Neural cell (in vitro differentiated cells): Measurements from ENCODE around the gene ALDH1A1. TPM values are rescaled to one million over a fixed set of nuclear protein-coding genes. Genes with fewer than 3 reads are reported as not detected.

Experiments used
- H2AFZ ChIP-seq: fragments of 200-600, 300-800 bp; sonication (generic), shearing (Covaris generic); 2 replicates; pipeline ENCODE4 v1.6.0; 2014; ENCODE audit warnings: low read depth, mild to moderate bottlenecking, antibody characterized with exemption, low read length, moderate library complexity
- H3F3A ChIP-seq: fragments of 200-600 bp; shearing (Covaris generic); 2 replicates; pipeline ENCODE4 v1.6.1; 2016; ENCODE audit warnings: mild to moderate bottlenecking, moderate library complexity, mixed read lengths, antibody characterized with exemption, low read length; ENCODE audit not compliant: insufficient read depth, poor library complexity, severe bottlenecking
- H3K27ac ChIP-seq: fragments of 200-600, 300-800 bp; sonication (generic), shearing (Covaris generic); 2 replicates; pipeline ENCODE4 v1.5.1; 2014; ENCODE audit warnings: mild to moderate bottlenecking, low read length, moderate library complexity
- H3K27me3 ChIP-seq: fragments of 300-800, 200-600 bp; sonication (generic), shearing (Covaris generic); 2 replicates; pipeline ENCODE4 v1.6.0; 2014; ENCODE audit warnings: mild to moderate bottlenecking, low read depth, low read length, moderate library complexity; ENCODE audit not compliant: insufficient read depth
- H3K36me3 ChIP-seq: fragments of 300-800, 200-600 bp; sonication (generic), shearing (Covaris generic); 2 replicates; pipeline ENCODE4 v1.5.1; 2014; ENCODE audit warnings: mild to moderate bottlenecking, antibody characterized with exemption, low read length, moderate library complexity; ENCODE audit not compliant: insufficient read depth
- H3K4me2 ChIP-seq: fragments of 300-800, 200-600 bp; sonication (generic), shearing (Covaris generic); 2 replicates; pipeline ENCODE4 v1.6.0; 2014; ENCODE audit warnings: mild to moderate bottlenecking, low read length
- H3K4me3 ChIP-seq: fragments of 300-800, 200-600 bp; sonication (generic), shearing (Covaris generic); 2 replicates; pipeline ENCODE4 v1.5.1; 2014; ENCODE audit warnings: mild to moderate bottlenecking, low read length, moderate library complexity
- H3K79me2 ChIP-seq: fragments of 200-600 bp; shearing (Covaris generic); replicated peaks from 2 replicates; pipeline ENCODE4 v1.6.0; 2014; ENCODE audit warnings: mild to moderate bottlenecking, low read length, moderate library complexity; ENCODE audit not compliant: insufficient read depth
- H3K9ac ChIP-seq: fragments of 300-800, 200-600 bp; sonication (generic), shearing (Covaris generic); 2 replicates; pipeline ENCODE4 v1.6.1; 2016; ENCODE audit warnings: mild to moderate bottlenecking, low read length, mixed read lengths
- H3K9me2 ChIP-seq: fragments of 200-600 bp; shearing (Covaris generic); 2 replicates; pipeline ENCODE4 v1.6.1; 2016; ENCODE audit warnings: mild to moderate bottlenecking, low read length, mixed read lengths; ENCODE audit not compliant: insufficient read depth
- H3K9me3 ChIP-seq: fragments of 200-600, 300-800 bp; sonication (generic), shearing (Covaris generic); 2 replicates; pipeline ENCODE4 v1.6.1; 2016; ENCODE audit warnings: mild to moderate bottlenecking, mixed run types, low read length, moderate library complexity, mixed read lengths
- H4K20me1 ChIP-seq: fragments of 200-600 bp; shearing (Covaris generic); 2 replicates; pipeline ENCODE4 v1.6.1; 2016; ENCODE audit warnings: mild to moderate bottlenecking, mixed run types; ENCODE audit not compliant: insufficient read depth
- EP300 ChIP-seq: fragments of 450-650 bp; conservative IDR thresholded peaks from 2 replicates; pipeline ENCODE4 v1.6.1; 2014; ENCODE audit warnings: antibody characterized with exemption, mild to moderate bottlenecking, moderate library complexity; ENCODE audit not compliant: poor library complexity, severe bottlenecking
- EZH2 ChIP-seq: fragments of 200-600, 300-800 bp; shearing (Covaris generic), sonication (generic); IDR thresholded peaks from 2 replicates; pipeline ENCODE4 v1.6.1; 2014; ENCODE audit warnings: antibody characterized with exemption, low read length, borderline replicate concordance, mild to moderate bottlenecking; ENCODE audit not compliant: insufficient read depth, poor library complexity, severe bottlenecking
- MXI1 ChIP-seq: fragments of 450-650 bp; conservative IDR thresholded peaks from 2 replicates; pipeline ENCODE4 v1.6.1; 2014; ENCODE audit warnings: antibody characterized with exemption, mild to moderate bottlenecking; ENCODE audit not compliant: poor library complexity, severe bottlenecking
- POLR2AphosphoS5 ChIP-seq: IDR thresholded peaks from 2 replicates; pipeline ENCODE4 v1.6.1; 2012
- RAD21 ChIP-seq: fragments of 450-650 bp; conservative IDR thresholded peaks from 2 replicates; pipeline ENCODE4 v1.6.1; 2014; ENCODE audit warnings: antibody characterized with exemption, mild to moderate bottlenecking, moderate library complexity
- REST ChIP-seq: IDR thresholded peaks from 2 replicates; pipeline ENCODE4 v1.6.1; 2012; ENCODE audit warnings: borderline replicate concordance
- SMC3 ChIP-seq: fragments of 450-650 bp; conservative IDR thresholded peaks from 2 replicates; pipeline ENCODE4 v1.6.1; 2014; ENCODE audit warnings: antibody characterized with exemption, mild to moderate bottlenecking, moderate library complexity; ENCODE audit not compliant: poor library complexity
- TAF1 ChIP-seq: IDR thresholded peaks from 2 replicates; pipeline ENCODE4 v1.6.1; 2012; ENCODE audit warnings: low read depth
- polyA plus RNA-seq: library from polyadenylated mRNA; depleted of rRNA; stranded (reverse); fragments of >200 nt; gene quantifications from 2 replicates; pipeline ENCODE4 v1.2.3, GENCODE V29; 2014
- TF ChIP-seq, protein P1 (sequence below): fragments of 450-650 bp; IDR thresholded peaks from 2 replicates; pipeline ENCODE4 v1.5.1; 2014; ENCODE audit warnings: antibody characterized with exemption, mild to moderate bottlenecking, moderate library complexity; ENCODE audit not compliant: poor library complexity, severe bottlenecking

Gene ALDH1A1
- polyA plus RNA-seq, 1 donor from 2014 or later = not detected

GRCh38 chr9:72911816-72912215, 41.0 kb downstream of the ALDH1A1 start:
- H3K27ac ChIP-seq = no peak overlapping the region
- H3K4me3 ChIP-seq = no peak overlapping the region
- no peak overlapping the region for H3K4me2 ChIP-seq
- no peaks in the 10 kb centered on the region for H3K36me3 ChIP-seq
- no peak overlapping the region for H2AFZ ChIP-seq
- H3K9me3 ChIP-seq = no peaks in the 10 kb centered on the region
- no peaks in the 10 kb centered on the region for H3K79me2 ChIP-seq
- no peaks in the 10 kb centered on the region for H3K9me2 ChIP-seq
- H4K20me1 ChIP-seq = no peaks in the 10 kb centered on the region
- no peaks in the 10 kb centered on the region for H3F3A ChIP-seq
- no peak overlapping the region for H3K9ac ChIP-seq
- TF ChIP-seq POLR2AphosphoS5 = no peak
- TF ChIP-seq MXI1 = no peak
- TF ChIP-seq EP300 = no peak
- no peak for TF ChIP-seq REST
- no peak for TF ChIP-seq RAD21
- TF ChIP-seq SMC3 = no peak
- TF ChIP-seq, protein P1, sequence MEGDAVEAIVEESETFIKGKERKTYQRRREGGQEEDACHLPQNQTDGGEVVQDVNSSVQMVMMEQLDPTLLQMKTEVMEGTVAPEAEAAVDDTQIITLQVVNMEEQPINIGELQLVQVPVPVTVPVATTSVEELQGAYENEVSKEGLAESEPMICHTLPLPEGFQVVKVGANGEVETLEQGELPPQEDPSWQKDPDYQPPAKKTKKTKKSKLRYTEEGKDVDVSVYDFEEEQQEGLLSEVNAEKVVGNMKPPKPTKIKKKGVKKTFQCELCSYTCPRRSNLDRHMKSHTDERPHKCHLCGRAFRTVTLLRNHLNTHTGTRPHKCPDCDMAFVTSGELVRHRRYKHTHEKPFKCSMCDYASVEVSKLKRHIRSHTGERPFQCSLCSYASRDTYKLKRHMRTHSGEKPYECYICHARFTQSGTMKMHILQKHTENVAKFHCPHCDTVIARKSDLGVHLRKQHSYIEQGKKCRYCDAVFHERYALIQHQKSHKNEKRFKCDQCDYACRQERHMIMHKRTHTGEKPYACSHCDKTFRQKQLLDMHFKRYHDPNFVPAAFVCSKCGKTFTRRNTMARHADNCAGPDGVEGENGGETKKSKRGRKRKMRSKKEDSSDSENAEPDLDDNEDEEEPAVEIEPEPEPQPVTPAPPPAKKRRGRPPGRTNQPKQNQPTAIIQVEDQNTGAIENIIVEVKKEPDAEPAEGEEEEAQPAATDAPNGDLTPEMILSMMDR = no peak
- no peak for TF ChIP-seq TAF1
- no peak for TF ChIP-seq EZH2
- H3K27me3 ChIP-seq = no peaks in the 10 kb centered on the region

DNA sequence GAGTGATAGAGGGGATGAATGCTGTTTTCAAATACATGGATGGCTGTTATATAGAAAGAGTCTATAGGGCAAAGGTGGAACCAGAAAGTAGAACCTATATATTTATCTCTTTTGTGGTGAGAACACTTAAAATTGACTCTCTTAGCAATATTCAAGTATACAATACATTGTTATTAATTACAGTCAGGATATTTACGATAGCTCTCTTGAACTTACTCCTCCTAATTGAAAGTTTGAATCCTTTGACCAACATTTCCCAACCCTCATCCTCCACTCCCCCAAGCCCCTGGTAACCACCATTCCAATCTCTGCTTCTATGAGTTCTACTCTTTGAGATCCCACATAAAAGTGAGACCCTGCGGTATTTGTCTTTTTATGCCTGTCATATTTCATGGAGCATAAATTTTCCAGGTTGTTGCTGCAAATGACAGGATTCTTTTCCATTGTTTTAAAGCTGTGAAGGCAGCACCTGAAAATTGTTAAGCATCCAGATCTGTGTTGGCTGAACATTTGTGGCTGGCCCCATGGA, 41.5 kb downstream of the ALDH1A1 start:
- Histone ChIP-seq H3K79me2 (no peaks in the 10 kb centered on the region), H3K4me3 (no peak overlapping the region), H3K4me2 (no peak overlapping the region), H3K27ac (no peak overlapping the region), H4K20me1 (no peaks in the 10 kb centered on the region), H3K36me3 (no peaks in the 10 kb centered on the region), H3K9ac (no peak overlapping the region), H3K9me3 (no peaks in the 10 kb centered on the region), H2AFZ (no peak overlapping the region), H3K9me2 (no peaks in the 10 kb centered on the region), H3K27me3 (no peaks in the 10 kb centered on the region), H3F3A (no peaks in the 10 kb centered on the region)
- no peak for TF ChIP-seq EP300
- TF ChIP-seq RAD21 = no peak
- TF ChIP-seq EZH2 = no peak
- no peak for TF ChIP-seq REST
- TF ChIP-seq SMC3 = no peak
- TF ChIP-seq MXI1 = no peak
- TF ChIP-seq TAF1 = no peak
- no peak for TF ChIP-seq POLR2AphosphoS5
- TF ChIP-seq, protein P1 = no peak
